Activated B cell treated with CpG ODN at 0.5 μM for 24 hours (primary cell): ENCODE measurements around the gene CFAP53. TPM values are rescaled to one million over a fixed set of nuclear protein-coding genes. Genes with fewer than 3 reads are reported as not detected.
"Not testable (repeated sequence)": the region's sequence is repeated elsewhere in the genome, so short reads cannot be mapped to it uniquely, and the experiment has no call there.

ENCODE experiments used
- ATAC-seq: fragments of 200-7000 bp; cut with Tn5 transposase; one replicate; pipeline ENCODE4 v1.10.0; 2021; ENCODE audit warnings: low read depth, mild to moderate bottlenecking, moderate library complexity
- CTCF ChIA-PET: fragments of 350-600 bp; sonication (Branson Sonifier 250); formaldehyde crosslinking; loops from one replicate; lab custom pipeline; 2021; ENCODE audit warnings: antibody characterized with exemption; lab: Charles Lee
- POLR2A ChIA-PET: fragments of 350-600 bp; sonication (Branson Sonifier 250); formaldehyde crosslinking; loops from one replicate; lab custom pipeline; 2021; ENCODE audit warnings: antibody characterized with exemption; lab: Charles Lee
- DNase-seq: peaks from one replicate; pipeline ENCODE4 v3.0.0; 2022
- H3K27ac Mint-ChIP-seq: one replicate; pipeline ENCODE4 v1.8.0; 2020; ENCODE audit warnings: mixed read lengths
- H3K27me3 Mint-ChIP-seq: one replicate; pipeline ENCODE4 v1.8.0; 2021; ENCODE audit warnings: mixed read lengths
- H3K36me3 Mint-ChIP-seq: one replicate; pipeline ENCODE4 v1.8.0; 2021; ENCODE audit warnings: low read depth, mixed read lengths
- H3K4me1 Mint-ChIP-seq: one replicate; pipeline ENCODE4 v1.8.0; 2021; ENCODE audit warnings: mixed read lengths
- H3K4me3 Mint-ChIP-seq: one replicate; pipeline ENCODE4 v1.8.0; 2020; ENCODE audit warnings: mild to moderate bottlenecking, mixed read lengths
- H3K9me3 Mint-ChIP-seq: one replicate; pipeline ENCODE4 v1.8.0; 2020; ENCODE audit warnings: mixed read lengths
- intact Hi-C: fragments of 100-400 bp; cut with micrococcal nuclease; formaldehyde crosslinking; loops from one replicate; pipeline ENCODE4 v1.15.1; 2024
- total RNA-seq: library from RNA; stranded (reverse); gene quantifications from 2 replicates; pipeline ENCODE4 v1.2.3, GENCODE V29; 2022
- TF ChIP-seq, protein P1 (sequence below): fragments of 200-600 bp; IDR thresholded peaks from one replicate; pipeline ENCODE4 v1.8.0; 2022; ENCODE audit warnings: antibody characterized with exemption, mild to moderate bottlenecking

The CFAP53 gene
- total RNA-seq, 1 donor from 2014 or later = 0.29 TPM

- Mint-ChIP-seq H3K36me3 (no peaks in the 10 kb centered on the region), H3K4me1 (peaks cover 80% of the 10 kb centered on the region), H3K9me3 (no peaks in the 10 kb centered on the region), H3K4me3 (peak overlapping the region; percentile 76), H3K27me3 (no peaks in the 10 kb centered on the region), H3K27ac (peak overlapping the region; percentile 89)
- peak; percentile 68 for ATAC-seq
- DNase-seq = no peak
- TF ChIP-seq, protein P1, sequence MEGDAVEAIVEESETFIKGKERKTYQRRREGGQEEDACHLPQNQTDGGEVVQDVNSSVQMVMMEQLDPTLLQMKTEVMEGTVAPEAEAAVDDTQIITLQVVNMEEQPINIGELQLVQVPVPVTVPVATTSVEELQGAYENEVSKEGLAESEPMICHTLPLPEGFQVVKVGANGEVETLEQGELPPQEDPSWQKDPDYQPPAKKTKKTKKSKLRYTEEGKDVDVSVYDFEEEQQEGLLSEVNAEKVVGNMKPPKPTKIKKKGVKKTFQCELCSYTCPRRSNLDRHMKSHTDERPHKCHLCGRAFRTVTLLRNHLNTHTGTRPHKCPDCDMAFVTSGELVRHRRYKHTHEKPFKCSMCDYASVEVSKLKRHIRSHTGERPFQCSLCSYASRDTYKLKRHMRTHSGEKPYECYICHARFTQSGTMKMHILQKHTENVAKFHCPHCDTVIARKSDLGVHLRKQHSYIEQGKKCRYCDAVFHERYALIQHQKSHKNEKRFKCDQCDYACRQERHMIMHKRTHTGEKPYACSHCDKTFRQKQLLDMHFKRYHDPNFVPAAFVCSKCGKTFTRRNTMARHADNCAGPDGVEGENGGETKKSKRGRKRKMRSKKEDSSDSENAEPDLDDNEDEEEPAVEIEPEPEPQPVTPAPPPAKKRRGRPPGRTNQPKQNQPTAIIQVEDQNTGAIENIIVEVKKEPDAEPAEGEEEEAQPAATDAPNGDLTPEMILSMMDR = no peak
- intact Hi-C loops = loop anchor here (1.0 to 2.0 kb wide), 3 partner anchors 25 to 62 kb away; partner anchors contain the start of genes CXXC1 and SKA1
- POLR2A ChIA-PET = interaction anchor here (0.5 kb wide), 1 partner anchor 563 kb away, joined by 6 read pairs; no protein-coding TSS in a partner anchor
- CTCF ChIA-PET = interaction anchor here (4.6 kb wide), 1 partner anchor 44 kb away, joined by 19 read pairs; no protein-coding TSS in a partner anchor
Measured at GRCh38 chr18:50312296-50313030, 46.2 kb upstream of the CFAP53 start.

DNA sequence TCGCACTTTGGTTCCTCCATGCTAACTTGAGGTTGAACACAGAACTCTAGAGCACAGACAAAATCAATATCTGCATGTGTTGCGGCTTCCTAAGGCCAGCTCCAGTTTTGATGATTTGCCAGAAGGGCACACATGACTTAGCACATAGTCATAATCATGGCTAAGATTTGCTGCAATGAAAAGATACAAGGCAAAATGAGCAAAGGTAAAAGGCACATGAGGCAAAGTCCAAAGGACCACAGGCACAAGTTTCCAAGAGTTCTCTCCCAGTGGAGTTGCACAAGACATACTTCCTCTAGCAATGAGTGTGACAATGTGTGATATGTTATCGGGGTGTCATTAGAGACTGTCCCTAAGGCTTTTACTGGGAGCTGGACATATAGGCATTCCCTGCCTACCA, 45.4 kb upstream of the CFAP53 start:
- Mint-ChIP-seq H3K4me1 (peaks cover 81% of the 10 kb centered on the region), H3K4me3 (no peak overlapping the region), H3K36me3 (no peaks in the 10 kb centered on the region), H3K9me3 (no peaks in the 10 kb centered on the region), H3K27ac (no peak overlapping the region), H3K27me3 (no peaks in the 10 kb centered on the region)
- CTCF ChIA-PET = interaction anchor here (4.6 kb wide), 1 partner anchor 45 kb away, joined by 19 read pairs; no protein-coding TSS in a partner anchor
- DNase-seq = no peak
- intact Hi-C loops = loop anchor here (1.0 to 2.0 kb wide), 4 partner anchors 13 to 63 kb away; partner anchors contain the start of genes CXXC1 and SKA1
- ATAC-seq = no peak
- TF ChIP-seq, protein P1 = no peak
- POLR2A ChIA-PET = interaction anchor here (0.8 kb wide), 1 partner anchor 45 kb away, joined by 3 read pairs; the partner anchor contains the start of gene CFAP53

- H3K4me3 Mint-ChIP-seq = no peak overlapping the region
- ATAC-seq = no peak
- intact Hi-C loops = no loop called here
- DNase-seq = no peak
- TF ChIP-seq, protein P1 = no peak
- no peak overlapping the region for H3K27ac Mint-ChIP-seq
- CTCF ChIA-PET = no interaction called here
- peaks cover 66% of the 10 kb centered on the region for H3K4me1 Mint-ChIP-seq
- no peaks in the 10 kb centered on the region for H3K36me3 Mint-ChIP-seq
- peaks cover 3% of the 10 kb centered on the region for H3K9me3 Mint-ChIP-seq
- POLR2A ChIA-PET = interaction anchor here (0.6 kb wide), 1 partner anchor 16 kb away, joined by 4 read pairs; no protein-coding TSS in a partner anchor
- no peaks in the 10 kb centered on the region for H3K27me3 Mint-ChIP-seq
Measured at GRCh38 chr18:50310080-50310479, 43.8 kb upstream of the CFAP53 start.

GRCh38 chr18:50308851-50309250, 42.6 kb upstream of the CFAP53 start:
- intact Hi-C loops = not testable (repeated sequence)

DNA sequence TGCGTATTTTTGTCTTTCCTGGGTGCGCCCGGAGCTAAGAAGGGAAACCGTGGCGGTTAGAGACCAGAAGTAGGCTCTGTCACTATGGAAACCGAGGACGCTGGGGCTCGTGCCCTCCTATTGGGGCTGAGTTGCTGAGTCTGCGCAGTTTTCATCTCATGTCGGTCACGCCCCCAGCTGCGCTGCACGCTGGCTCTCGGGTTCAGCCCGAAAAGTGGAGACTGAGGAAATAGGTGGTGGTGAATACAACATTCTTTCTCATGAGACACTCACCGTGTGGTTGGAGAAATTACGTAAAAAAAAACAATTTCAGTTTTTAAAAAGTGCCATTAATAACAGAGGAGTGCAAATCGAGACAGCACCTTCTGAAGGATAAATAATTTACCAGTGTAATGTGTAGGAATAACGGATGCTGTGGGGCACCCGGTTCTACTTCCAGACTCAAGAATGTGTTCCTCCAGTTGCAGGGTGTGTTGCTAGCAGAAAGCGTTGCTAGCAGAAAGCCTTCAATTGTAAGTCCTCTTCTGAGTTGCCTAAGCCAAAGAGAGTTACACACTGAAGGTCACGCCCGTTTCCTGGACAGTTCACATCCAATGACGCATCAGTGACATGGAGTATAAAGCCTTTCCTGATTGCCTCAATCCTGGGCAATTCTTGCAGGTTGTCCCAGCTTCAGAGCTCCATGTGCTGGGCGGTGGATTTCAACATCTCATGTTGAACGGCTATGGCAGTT, 41.6 kb upstream of the CFAP53 start:
- H3K4me1 Mint-ChIP-seq = peaks cover 46% of the 10 kb centered on the region
- no peaks in the 10 kb centered on the region for H3K27me3 Mint-ChIP-seq
- H3K36me3 Mint-ChIP-seq = no peaks in the 10 kb centered on the region
- POLR2A ChIA-PET = interaction anchor here (0.9 to 2.2 kb wide), 3 partner anchors 10 to 27 kb away, joined by 4 to 17 read pairs (median 7); partner anchors contain the start of gene MBD1
- peak overlapping the region; percentile 66 for H3K27ac Mint-ChIP-seq
- peak; percentile 68 for DNase-seq
- CTCF ChIA-PET = no interaction called here
- intact Hi-C loops = loop anchor here (1.0 kb wide), 3 partner anchors 7 to 21 kb away; partner anchors contain the start of gene CXXC1
- ATAC-seq = peak; percentile 97
- peaks cover 4% of the 10 kb centered on the region for H3K9me3 Mint-ChIP-seq
- H3K4me3 Mint-ChIP-seq = peak overlapping the region; percentile 88
- TF ChIP-seq, protein P1 = no peak

More at GRCh38 chr18:50308851-50309250, 42.6 kb upstream of the CFAP53 start:
- H3K9me3 Mint-ChIP-seq, H3K36me3 Mint-ChIP-seq, CTCF ChIA-PET, ATAC-seq, H3K27me3 Mint-ChIP-seq, H3K4me3 Mint-ChIP-seq, DNase-seq: not testable (repeated sequence)
- Mint-ChIP-seq H3K4me1 (peaks cover 54% of the 10 kb centered on the region), H3K27ac (peak overlapping the region; percentile 56)
- POLR2A ChIA-PET = interaction anchor here (2.0 kb wide), 1 partner anchor 11 kb away, joined by 17 read pairs; no protein-coding TSS in a partner anchor
